Embryonic facial prominence (tissue), 1 donor: ENCODE data around the gene TMEM221.

Experiments used
- DNase-seq: peaks from one replicate; pipeline ENCODE4 v3.0.0-alpha.2; 2016; ENCODE audit errors: extremely low spot score

Gene TMEM221

GRCh38 chr19:17441241-17442021 lies 7.0 kb downstream of the TMEM221 start:
- DNase-seq, result no peak

DNA sequence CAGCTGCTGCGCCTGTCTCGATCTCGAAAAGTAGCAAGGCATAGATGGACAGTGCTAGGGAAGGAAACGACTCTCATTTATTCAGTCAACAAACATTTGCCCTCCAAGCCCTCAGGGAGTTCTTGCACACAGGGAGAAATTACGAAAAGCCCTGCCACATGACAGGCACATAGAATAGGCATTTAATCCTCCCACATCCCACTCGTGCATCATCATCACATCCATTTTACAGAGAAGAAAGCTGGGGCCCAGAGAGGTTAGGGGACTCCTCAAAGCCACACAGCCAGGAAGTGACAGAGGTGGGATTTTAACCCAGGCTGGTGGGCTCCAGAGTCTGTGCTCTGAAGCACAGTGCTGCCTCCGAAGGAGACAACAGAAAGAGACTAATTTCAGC lies 11.6 kb downstream of the TMEM221 start:
- DNase-seq, result no peak

DNA sequence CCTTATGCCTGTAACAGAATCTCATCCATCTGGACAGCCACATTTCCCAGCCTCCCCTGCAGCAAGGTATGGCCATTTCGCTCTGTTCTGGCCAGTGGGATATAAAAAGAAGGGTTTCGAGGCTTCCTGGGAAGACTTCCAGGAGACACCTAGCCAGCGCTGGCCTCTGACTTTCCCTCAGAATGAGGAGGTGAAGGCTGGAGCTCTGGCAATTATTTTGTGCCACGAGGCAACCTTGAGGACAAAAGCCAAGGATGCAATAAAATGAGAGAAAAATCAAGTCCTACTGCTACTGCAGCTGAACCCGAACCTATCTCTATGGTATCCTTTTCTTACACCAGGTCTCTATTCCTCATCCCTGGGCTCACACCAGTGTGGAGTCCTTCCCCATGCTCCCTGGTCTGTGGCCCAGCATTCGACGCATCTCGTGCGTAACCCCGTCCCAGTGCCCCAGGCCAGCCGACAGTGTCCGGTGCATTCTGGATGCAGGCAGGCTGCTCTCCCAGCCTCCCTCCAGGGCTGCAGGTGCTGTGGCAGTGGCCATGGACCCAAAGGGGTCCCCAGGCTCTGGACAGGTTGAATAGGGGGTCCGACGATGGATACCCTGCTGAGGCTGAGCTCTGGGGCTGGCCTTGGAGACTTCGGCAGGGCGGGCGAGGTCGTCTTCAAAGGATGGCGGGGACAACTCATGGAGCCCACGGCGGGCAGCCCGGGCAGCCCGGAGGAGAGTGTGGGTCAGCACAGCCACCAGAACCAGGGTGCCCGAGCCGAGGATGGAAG lies 12.2 kb downstream of the TMEM221 start:
- DNase-seq, result no peak

- DNase-seq, result no peak
Observed at GRCh38 chr19:17435218-17435617, 13.2 kb downstream of the TMEM221 start.

- DNase-seq, result no peak
Observed at GRCh38 chr19:17431417-17431816, 17.1 kb downstream of the TMEM221 start.

- no peak for DNase-seq
Observed at GRCh38 chr19:17429641-17430113, 18.8 kb downstream of the TMEM221 start.

GRCh38 chr19:17424743-17425365 lies 23.6 kb downstream of the TMEM221 start:
- DNase-seq, result no peak

- DNase-seq, result no peak
Observed at GRCh38 chr19:17423429-17424208, 24.8 kb downstream of the TMEM221 start.

GRCh38 chr19:17421942-17422341 lies 26.5 kb downstream of the TMEM221 start:
- DNase-seq, result no peak

DNA sequence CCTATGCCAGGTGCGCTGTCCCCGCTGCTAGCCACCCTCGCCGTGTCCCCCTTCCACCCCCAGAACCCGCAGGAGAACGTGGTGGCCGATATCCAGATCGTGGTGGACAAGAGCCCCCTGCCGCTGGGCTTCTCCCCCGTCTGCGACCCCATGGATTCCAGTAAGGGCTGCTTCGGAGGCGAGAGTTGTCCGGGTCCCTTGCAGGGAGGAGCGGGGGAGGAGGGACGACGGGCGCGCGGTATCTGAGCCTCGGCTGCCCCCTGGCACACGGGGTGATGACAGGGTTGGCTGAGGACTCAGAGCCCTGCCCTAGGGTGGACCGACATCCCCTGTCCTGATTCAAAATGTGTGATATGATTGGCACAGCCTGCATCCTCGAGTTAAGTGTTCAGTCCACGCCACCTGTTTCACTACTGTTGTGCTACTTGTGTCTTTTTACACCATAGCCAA lies 28.0 kb downstream of the TMEM221 start:
- DNase-seq, result no peak

DNA sequence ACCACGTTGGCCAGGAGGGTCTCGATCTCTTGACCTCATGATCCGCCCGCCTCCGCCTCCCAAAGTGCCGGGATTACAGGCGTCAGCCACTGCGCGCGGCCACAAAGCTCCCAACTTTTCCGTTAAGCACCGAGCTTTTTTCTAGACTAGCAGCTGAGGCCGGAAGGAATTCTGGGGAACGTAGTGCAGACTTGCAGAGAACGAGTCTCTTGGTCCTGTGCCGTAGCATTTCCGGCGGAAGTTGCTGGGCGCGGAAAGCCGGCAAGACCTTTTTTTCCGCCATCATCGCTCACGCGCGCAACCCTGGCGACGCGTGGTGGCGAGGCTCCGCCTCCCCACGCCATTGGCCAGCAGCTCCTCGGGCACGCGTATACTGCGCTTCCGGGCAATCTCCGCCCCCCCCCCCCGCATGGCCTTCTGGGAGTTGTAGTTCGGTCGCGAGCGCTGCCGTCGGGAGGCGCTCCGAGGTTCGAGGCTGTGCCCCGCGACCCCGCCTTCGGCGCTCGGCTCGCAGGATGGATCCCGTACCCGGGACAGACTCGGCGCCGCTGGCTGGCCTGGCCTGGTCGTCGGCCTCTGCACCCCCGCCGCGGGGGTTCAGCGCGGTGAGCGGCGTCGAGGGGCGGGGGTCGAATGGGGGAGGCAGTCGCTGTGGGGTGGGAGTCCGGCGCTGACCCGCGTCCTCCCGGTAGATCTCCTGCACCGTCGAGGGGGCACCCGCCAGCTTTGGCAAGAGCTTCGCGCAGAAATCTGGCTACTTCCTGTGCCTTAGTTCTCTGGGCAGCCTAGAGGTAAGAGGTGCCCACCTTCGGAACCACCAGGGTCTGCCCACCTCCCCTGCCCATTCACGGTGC lies 28.6 kb downstream of the TMEM221 start, which contains the start of gene MVB12A:
MVB12A (plus strand) TSS at position 427 of the 854 bp plus-strand sequence; CDS start at position 516, 89 bp downstream.
- peak; percentile 96 for DNase-seq

GRCh38 chr19:17419154-17419620 lies 29.3 kb downstream of the TMEM221 start:
- no peak for DNase-seq

- DNase-seq, result no peak
Observed at GRCh38 chr19:17418710-17419109, 29.8 kb downstream of the TMEM221 start.

DNA sequence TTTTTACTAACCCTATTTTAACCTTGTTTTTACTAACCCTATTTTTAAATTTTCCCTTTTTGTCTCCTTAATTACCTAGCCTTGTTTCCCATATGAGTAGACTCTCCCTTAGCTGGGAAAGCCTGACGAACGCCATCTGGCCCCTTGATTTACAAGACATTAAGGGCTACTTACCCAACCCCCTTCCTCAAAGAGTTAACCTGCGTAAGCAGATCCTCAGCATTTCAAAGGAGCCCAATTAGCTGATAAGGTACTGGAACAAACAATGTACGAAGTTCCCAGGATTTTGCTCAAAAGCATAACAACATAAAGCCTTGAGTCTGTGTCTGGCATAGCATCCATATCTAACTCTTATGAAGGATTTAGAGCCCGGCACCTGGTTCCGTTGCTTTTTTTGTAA lies 33.3 kb downstream of the TMEM221 start:
- no peak for DNase-seq

DNA sequence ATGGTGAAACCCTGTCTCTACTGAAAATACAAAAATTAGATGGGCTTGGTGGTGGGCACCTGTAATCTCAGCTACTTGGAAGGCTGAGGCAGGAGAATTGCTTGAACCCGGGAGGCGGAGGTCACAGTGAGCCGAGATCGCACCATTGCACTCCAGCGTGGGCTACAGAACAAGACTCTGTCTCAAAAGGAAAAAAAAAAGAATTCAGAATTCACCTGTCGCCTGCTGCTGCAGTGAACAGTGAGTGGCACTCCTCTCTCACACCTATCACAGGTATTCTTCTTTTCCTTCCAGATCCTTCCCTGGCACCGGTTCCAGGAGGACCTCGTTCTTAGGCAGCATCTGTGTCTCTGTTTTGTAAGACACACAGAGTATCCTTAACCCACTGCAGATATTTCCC lies 34.4 kb downstream of the TMEM221 start:
- DNase-seq, result no peak

- DNase-seq, result no peak
Observed at GRCh38 chr19:17411801-17412200, 36.7 kb downstream of the TMEM221 start.

DNA sequence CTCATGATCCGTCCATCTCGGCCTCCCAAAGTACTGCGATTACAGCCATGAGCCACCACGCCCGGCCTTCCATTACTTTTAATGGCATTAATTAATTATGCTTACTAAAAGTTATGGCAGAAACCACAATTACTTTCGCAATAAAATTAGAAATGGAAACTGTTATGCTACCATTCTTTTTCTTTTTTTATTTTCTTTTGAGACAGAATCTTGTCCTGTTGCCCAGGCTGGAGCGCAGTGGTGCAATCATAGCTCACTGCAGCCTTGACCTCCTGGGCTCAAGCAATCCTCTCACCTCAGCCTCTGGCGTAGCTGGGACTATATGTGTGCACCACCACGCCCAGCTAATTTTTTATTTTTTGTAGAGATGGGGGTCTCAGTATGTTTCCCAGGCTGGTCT lies 38.5 kb downstream of the TMEM221 start:
- no peak for DNase-seq

DNA sequence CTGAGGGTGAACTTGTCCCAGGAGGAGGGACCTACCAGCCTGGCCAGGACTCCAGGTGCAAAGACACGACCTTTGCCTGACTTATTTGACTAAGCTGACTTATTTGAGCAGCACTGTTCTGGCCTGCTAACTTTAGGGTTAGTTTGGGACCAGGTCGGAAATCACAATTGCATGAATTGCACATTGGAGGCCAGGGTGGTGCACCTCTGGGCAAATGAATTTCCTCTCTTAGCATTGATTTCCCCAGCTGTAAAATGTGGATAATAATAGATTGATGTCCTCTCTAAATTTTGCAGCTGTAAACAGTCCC lies 41.6 kb downstream of the TMEM221 start:
- no peak for DNase-seq

DNA sequence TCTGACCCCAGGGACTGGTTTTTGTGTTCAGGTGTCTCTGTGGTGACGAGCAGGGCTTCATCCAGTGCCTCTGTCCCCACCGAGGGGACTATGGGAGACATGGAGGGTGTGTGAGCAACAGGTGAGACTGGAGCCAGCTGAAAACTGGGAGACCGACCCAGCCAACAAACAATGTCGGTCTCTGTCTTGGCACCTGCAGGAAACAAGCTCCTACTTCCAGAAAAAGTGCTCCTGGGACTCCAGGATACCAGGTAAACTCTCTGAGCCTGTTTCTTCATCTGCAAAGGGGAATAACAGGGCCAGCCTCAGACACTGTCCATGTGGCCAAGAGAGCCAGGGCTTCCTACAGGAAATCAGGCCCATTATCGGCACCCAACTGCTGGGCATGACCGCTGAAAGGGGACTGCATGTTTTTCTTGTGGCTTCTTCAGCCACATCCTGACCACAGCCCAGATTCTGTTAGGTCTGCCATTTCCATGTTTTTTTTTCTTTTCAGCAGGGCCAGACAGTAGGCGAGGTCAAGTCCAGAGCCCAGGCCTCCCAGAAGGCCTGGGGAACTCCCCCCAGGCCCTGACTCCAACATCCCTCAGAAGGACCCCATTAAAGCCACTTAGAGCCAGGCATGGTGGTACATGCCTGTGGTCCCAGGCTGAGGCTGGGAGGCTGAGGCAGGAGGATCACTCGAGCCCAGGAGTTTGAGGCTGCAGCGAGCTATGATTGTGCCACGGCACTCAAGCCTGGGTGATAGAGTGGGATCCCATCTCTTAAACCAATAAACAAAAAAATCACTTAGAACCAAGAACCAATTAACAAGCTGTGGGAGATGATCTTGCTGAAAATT lies 42.2 kb downstream of the TMEM221 start:
- no peak for DNase-seq
